Keratinocyte (primary cell): ENCODE results near the gene PGAP3. TPM values are rescaled to one million over a fixed set of nuclear protein-coding genes. Genes with fewer than 3 reads are reported as not detected.

Experiments used
- DNase-seq: peaks from one replicate; pipeline ENCODE4 v3.0.0-alpha.2; 2011; ENCODE audit warnings: low read depth, missing footprints, low spot score
- FAIRE-seq: peaks from 2 replicates; lab custom pipeline; 2011; peaks lifted over from hg19 to GRCh38; lab: Jason Lieb, UNC
- H2AFZ ChIP-seq: 2 replicates; pipeline ENCODE4 v1.6.0; 2012; ENCODE audit warnings: low read length, control low read depth, inconsistent platforms; ENCODE audit not compliant: control insufficient read depth
- H3K27ac ChIP-seq: 2 replicates; pipeline ENCODE4 v1.5.1; 2011; ENCODE audit warnings: low read length; ENCODE audit not compliant: control insufficient read depth, insufficient read depth
- H3K27me3 ChIP-seq: 3 replicates; pipeline ENCODE4 v1.6.0; 2011; ENCODE audit warnings: low read length; ENCODE audit not compliant: control insufficient read depth, insufficient read depth; ENCODE audit errors: extremely low read depth
- H3K36me3 ChIP-seq, 2 experiments: 2 replicates in 1 of 2; 3 replicates in 1 of 2; pipeline ENCODE4 v1.5.1; 2011; ENCODE audit warnings: low read length in 2 of 2, mild to moderate bottlenecking in 1 of 2; ENCODE audit not compliant: control insufficient read depth in 2 of 2, insufficient read depth in 2 of 2; ENCODE audit errors: extremely low read depth in 1 of 2
- H3K4me1 ChIP-seq: 3 replicates; pipeline ENCODE4 v1.5.1; 2011; ENCODE audit warnings: low read length; ENCODE audit not compliant: control insufficient read depth, insufficient read depth; ENCODE audit errors: extremely low read depth
- H3K4me2 ChIP-seq: 3 replicates; pipeline ENCODE4 v1.6.0; 2011; ENCODE audit warnings: low read depth, low read length; ENCODE audit not compliant: control insufficient read depth, insufficient read depth; ENCODE audit errors: extremely low read depth
- H3K4me3 ChIP-seq, 3 experiments: fragments of 200-600 bp in 1 of 3; sonication (generic) in 1 of 3; 2 replicates in 2 of 3; 3 replicates in 1 of 3; pipeline ENCODE4 v1.5.1; 2011 to 2016; ENCODE audit warnings: low read length in 3 of 3, mild to moderate bottlenecking in 3 of 3, control low read depth in 2 of 3, inconsistent platforms in 1 of 3, low read depth in 1 of 3, mixed read lengths in 1 of 3, mixed run types in 1 of 3, moderate library complexity in 1 of 3; ENCODE audit not compliant: control insufficient read depth in 2 of 3, insufficient read depth in 2 of 3; ENCODE audit errors: extremely low read depth in 1 of 3
- H3K79me2 ChIP-seq: 2 replicates; pipeline ENCODE4 v1.6.0; 2012; ENCODE audit warnings: low read length; ENCODE audit not compliant: control insufficient read depth, insufficient read depth
- H3K9ac ChIP-seq: 3 replicates; pipeline ENCODE4 v1.6.0; 2011; ENCODE audit warnings: low read length; ENCODE audit not compliant: control insufficient read depth, insufficient read depth; ENCODE audit errors: extremely low read depth
- H3K9me1 ChIP-seq: 3 replicates; pipeline ENCODE4 v1.6.0; 2011; ENCODE audit warnings: low read length; ENCODE audit not compliant: control insufficient read depth, insufficient read depth; ENCODE audit errors: extremely low read depth
- H3K9me3 ChIP-seq: 2 replicates; pipeline ENCODE4 v1.5.1; 2012; ENCODE audit warnings: low read depth, low read length; ENCODE audit not compliant: control insufficient read depth
- H4K20me1 ChIP-seq: 3 replicates; pipeline ENCODE4 v1.6.0; 2011; ENCODE audit warnings: low read length; ENCODE audit not compliant: control insufficient read depth, insufficient read depth; ENCODE audit errors: extremely low read depth
- EZH2 ChIP-seq: IDR thresholded peaks from one replicate; pipeline ENCODE4 v1.6.1; 2012; ENCODE audit warnings: inconsistent platforms, mild to moderate bottlenecking, low read length, moderate library complexity
- dilution Hi-C: fragments of 300-500 bp; cut with MboI; formaldehyde crosslinking; loops from one replicate; pipeline ENCODE4 v1.7.0; 2020; ENCODE audit warnings: low sequenced_read_pairs; ENCODE audit not compliant: extremely low pct_ligation_motif_present
- polyA plus RNA-seq, 5 experiments: library from polyadenylated mRNA; depleted of rRNA in 3 of 5; stranded (reverse) in 3 of 5; stranded (forward) in 1 of 5; unstranded in 1 of 5; fragments of >200 nt; gene quantifications; 1 replicate in 1 of 5; 2 replicates in 3 of 5; 3 replicates in 1 of 5; pipeline versions ENCODE4 v1.2.1 to v1.2.3, GENCODE V29; 2011 to 2012; ENCODE audit warnings: missing spikeins in 2 of 5, low read depth in 1 of 5, low replicate concordance in 1 of 5
- TF ChIP-seq, protein P1 (sequence below), 3 experiments: IDR thresholded peaks in 1 of 3; conservative IDR thresholded peaks in 1 of 3; optimal IDR thresholded peaks in 1 of 3; 2 replicates in 2 of 3; 3 replicates in 1 of 3; pipeline versions ENCODE3 to v1.5.1; 2011; ENCODE audit warnings: low read length in 3 of 3, mild to moderate bottlenecking in 3 of 3, moderate library complexity in 2 of 3, control low read depth in 1 of 3, inconsistent platforms in 1 of 3; ENCODE audit not compliant: insufficient read depth in 2 of 3; ENCODE audit errors: extremely low read depth in 1 of 3

PGAP3 gene
- polyA plus RNA-seq, 1 donor (not counting 4 experiments of a cell fraction or from before 2014, with no cell fraction given) = 5.6 TPM

DNA sequence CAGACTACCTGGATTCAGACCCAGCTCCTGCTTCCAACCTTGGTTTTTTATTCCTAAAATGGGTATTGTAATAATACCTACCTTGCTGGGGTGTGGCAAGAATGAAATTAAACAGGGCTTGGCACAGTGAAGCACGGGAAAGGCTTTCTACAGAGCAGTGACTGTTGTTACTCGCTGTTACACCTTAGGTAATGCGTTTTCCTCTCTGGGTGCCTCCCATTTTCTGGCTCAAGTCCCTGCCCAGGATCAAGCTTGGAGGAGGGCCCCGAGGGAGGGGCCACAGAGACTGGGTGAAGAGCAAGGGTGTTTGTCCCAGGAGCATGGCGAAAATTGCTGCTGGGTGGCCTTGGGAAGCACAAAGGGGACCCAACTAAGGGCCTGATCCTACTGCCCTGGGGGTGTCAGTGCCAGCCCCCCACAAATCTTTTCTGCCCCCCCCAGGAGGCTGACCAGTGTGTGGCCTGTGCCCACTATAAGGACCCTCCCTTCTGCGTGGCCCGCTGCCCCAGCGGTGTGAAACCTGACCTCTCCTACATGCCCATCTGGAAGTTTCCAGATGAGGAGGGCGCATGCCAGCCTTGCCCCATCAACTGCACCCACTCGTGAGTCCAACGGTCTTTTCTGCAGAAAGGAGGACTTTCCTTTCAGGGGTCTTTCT is 29.2 kb upstream of the PGAP3 start:
- TF ChIP-seq EZH2 = no peak
- TF ChIP-seq, protein P1, sequence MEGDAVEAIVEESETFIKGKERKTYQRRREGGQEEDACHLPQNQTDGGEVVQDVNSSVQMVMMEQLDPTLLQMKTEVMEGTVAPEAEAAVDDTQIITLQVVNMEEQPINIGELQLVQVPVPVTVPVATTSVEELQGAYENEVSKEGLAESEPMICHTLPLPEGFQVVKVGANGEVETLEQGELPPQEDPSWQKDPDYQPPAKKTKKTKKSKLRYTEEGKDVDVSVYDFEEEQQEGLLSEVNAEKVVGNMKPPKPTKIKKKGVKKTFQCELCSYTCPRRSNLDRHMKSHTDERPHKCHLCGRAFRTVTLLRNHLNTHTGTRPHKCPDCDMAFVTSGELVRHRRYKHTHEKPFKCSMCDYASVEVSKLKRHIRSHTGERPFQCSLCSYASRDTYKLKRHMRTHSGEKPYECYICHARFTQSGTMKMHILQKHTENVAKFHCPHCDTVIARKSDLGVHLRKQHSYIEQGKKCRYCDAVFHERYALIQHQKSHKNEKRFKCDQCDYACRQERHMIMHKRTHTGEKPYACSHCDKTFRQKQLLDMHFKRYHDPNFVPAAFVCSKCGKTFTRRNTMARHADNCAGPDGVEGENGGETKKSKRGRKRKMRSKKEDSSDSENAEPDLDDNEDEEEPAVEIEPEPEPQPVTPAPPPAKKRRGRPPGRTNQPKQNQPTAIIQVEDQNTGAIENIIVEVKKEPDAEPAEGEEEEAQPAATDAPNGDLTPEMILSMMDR (optimal IDR thresholded peaks at IDR 0.05 in 1 of 3, IDR thresholded peaks at IDR 0.05 in 1 of 3, conservative IDR thresholded peaks at IDR 0.05 in 1 of 3; ENCODE audit: extremely low read depth in 1 of 3, insufficient read depth in 2 of 3, low read length in 3 of 3) = no peak
- Histone ChIP-seq H3K4me1 (peaks cover 10% of the 10 kb centered on the region), H3K27me3 (no peaks in the 10 kb centered on the region), H3K9ac (peak overlapping the region; percentile 26), H3K36me3 (peaks cover 20 to 24% of the 10 kb centered on the region in 2 experiments), H3K27ac (peak overlapping the region; percentile 46), H2AFZ (no peak overlapping the region), H3K4me2 (no peak overlapping the region), H4K20me1 (no peaks in the 10 kb centered on the region), H3K9me1 (no peaks in the 10 kb centered on the region), H3K9me3 (no peaks in the 10 kb centered on the region), H3K79me2 (no peaks in the 10 kb centered on the region), H3K4me3 (no peak overlapping the region)
- DNase-seq (no peak), FAIRE-seq (peak; percentile 65)
- dilution Hi-C loops = no loop called here

DNA sequence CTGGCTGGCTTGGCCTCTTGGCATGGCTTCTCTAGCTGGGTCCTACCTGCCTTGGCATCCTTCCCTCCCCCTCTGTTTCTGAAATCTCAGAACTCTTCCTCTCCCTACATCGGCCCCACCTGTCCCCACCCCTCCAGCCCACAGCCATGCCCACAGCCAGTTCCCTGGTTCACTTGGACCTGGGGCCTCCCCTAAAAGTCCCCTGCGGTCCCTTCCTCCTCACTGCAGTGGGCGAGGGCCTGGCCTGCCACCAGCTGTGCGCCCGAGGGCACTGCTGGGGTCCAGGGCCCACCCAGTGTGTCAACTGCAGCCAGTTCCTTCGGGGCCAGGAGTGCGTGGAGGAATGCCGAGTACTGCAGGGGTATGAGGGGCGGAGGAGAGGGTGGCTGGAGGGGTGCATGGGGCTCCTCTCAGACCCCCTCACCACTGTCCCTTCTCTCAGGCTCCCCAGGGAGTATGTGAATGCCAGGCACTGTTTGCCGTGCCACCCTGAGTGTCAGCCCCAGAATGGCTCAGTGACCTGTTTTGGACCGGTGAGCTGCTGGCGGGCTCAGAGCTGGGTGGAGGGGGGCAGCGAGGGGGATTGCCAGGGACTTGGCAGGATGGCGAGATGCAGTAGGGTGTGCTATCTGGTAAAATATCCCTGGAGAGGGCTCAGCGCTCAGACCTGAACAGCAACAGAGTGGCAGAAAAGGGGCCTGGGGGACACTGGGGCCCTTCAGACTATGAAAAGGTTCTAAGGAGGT is 28.4 kb upstream of the PGAP3 start:
- no peaks in the 10 kb centered on the region for H3K79me2 ChIP-seq
- FAIRE-seq (no peak), DNase-seq (no peak)
- H3K27ac ChIP-seq = peak overlapping the region; percentile 46
- dilution Hi-C loops = no loop called here
- no peaks in the 10 kb centered on the region for H3K27me3 ChIP-seq
- H3K4me2 ChIP-seq = no peak overlapping the region
- no peak for TF ChIP-seq EZH2
- TF ChIP-seq, protein P1 (optimal IDR thresholded peaks at IDR 0.05 in 1 of 3, IDR thresholded peaks at IDR 0.05 in 1 of 3, conservative IDR thresholded peaks at IDR 0.05 in 1 of 3; ENCODE audit: extremely low read depth in 1 of 3, insufficient read depth in 2 of 3, low read length in 3 of 3) = no peak
- no peak overlapping the region for H3K4me3 ChIP-seq
- H3K9me1 ChIP-seq = no peaks in the 10 kb centered on the region
- no peak overlapping the region for H2AFZ ChIP-seq
- H4K20me1 ChIP-seq = no peaks in the 10 kb centered on the region
- peaks cover 10% of the 10 kb centered on the region for H3K4me1 ChIP-seq
- H3K9ac ChIP-seq = peak overlapping the region; percentile 26
- no peaks in the 10 kb centered on the region for H3K9me3 ChIP-seq
- H3K36me3 ChIP-seq = peaks cover 26 to 29% of the 10 kb centered on the region in 2 experiments
